Measurements from ENCODE around the gene OGFOD3. TPM values are rescaled to one million over a fixed set of nuclear protein-coding genes. Genes with fewer than 3 reads are reported as not detected.
A peak's percentile ranks its signal among the peaks of the same experiment; 100 is the strongest.

The OGFOD3 gene
- total and polyA plus RNA-seq, 9 of the 15 experiments (the other 6 are each of a cell fraction or from before 2014, with no cell fraction given): 0.69 to 44.7 (median 18.9) TPM

- TF ChIP-seq KLF13 (tag; IDR thresholded peaks at IDR 0.05; ENCODE audit: borderline replicate concordance, low read depth) (peak; percentile 11; the same call in 1 of the 2 replicates), MAZ (CRISPR knock-in tag; conservative IDR thresholded peaks at IDR 0.05 in 1 of 2, IDR thresholded peaks at IDR 0.05 in 1 of 2) (peak; percentile 87 to 93), HDAC1 (IDR thresholded peaks at IDR 0.05) (peak in 1 of 2 experiments; percentile 94; a peak in 2 of 4 replicates), HDAC2 (IDR thresholded peaks at IDR 0.05) (peak; percentile 96), MEF2A (IDR thresholded peaks at IDR 0.05; ENCODE audit: control insufficient read depth, low read depth, low read length) (0 out of 2 replicates have a peak, but pooled peaks have one; percentile 48), CBX8 (IDR thresholded peaks at IDR 0.05; ENCODE audit: borderline replicate concordance, extremely low read depth, low read depth, low read length, poor library complexity, severe bottlenecking) (no peak), ATF7 (IDR thresholded peaks at IDR 0.05) (peak; percentile 89), THAP12 (CRISPR knock-in tag; IDR thresholded peaks at IDR 0.05) (no peak; the same call in 1 of the 2 replicates), VEZF1 (CRISPR knock-in tag; IDR thresholded peaks at IDR 0.05) (peak; percentile 84), IRF1 (CRISPR knock-in tag; IDR thresholded peaks at IDR 0.05; ENCODE audit: borderline replicate concordance) (no peak), SMAD2 (IDR thresholded peaks at IDR 0.05; ENCODE audit: low read depth, low read length) (no peak), SMAD1 (IDR thresholded peaks at IDR 0.05; ENCODE audit: low read depth, low read length, partially characterized antibody) (peak; percentile 96), KDM4B (IDR thresholded peaks at IDR 0.05; ENCODE audit: borderline replicate concordance in 2 of 2, low read depth in 1 of 2) (0 out of 4 replicates have a peak, but pooled peaks of 1 of the 2 experiments have one; percentile 63), FUS (optimal IDR thresholded peaks at IDR 0.05; ENCODE audit: low read depth, low read length) (no peak), CCNT2 (IDR thresholded peaks at IDR 0.05; ENCODE audit: borderline replicate concordance, extremely low read depth, insufficient read length, low read depth, low read length) (peak; percentile 99), KAT8 (IDR thresholded peaks at IDR 0.05; ENCODE audit: low read depth) (no peak), ZNF146 (CRISPR knock-in tag; IDR thresholded peaks at IDR 0.05; ENCODE audit: unreplicated experiment) (no peak), NCOR1 (IDR thresholded peaks at IDR 0.05) (peak; percentile 99), NCOA2 (IDR thresholded peaks at IDR 0.05; ENCODE audit: partially characterized antibody in 2 of 2) (no peak), U2AF2 (optimal IDR thresholded peaks at IDR 0.05; ENCODE audit: low read depth, low read length) (no peak), RHOXF2B (CRISPR knock-in tag; conservative IDR thresholded peaks at IDR 0.05) (no peak), ARID2 (IDR thresholded peaks at IDR 0.05) (no peak), ELF2 (CRISPR knock-in tag; IDR thresholded peaks at IDR 0.05) (0 out of 2 replicates have a peak, but pooled peaks have one; percentile 24)
These were observed 43.6 kb upstream of the OGFOD3 start (continued) for GRCh38 chr17:82461827-82462524.
